Mesothelial cell of epicardium (in vitro differentiated cells): ENCODE results near the gene DLX1. TPM values are rescaled to one million over a fixed set of nuclear protein-coding genes. Genes with fewer than 3 reads are reported as not detected.

Experiments
- DNase-seq, 2 experiments: peaks; one replicate each; pipeline ENCODE4 v3.0.0; 2021; ENCODE audit warnings: low spot score in 2 of 2; ENCODE audit not compliant: unreplicated experiment in 2 of 2
- H3K27ac Mint-ChIP-seq: 2 replicates; pipeline ENCODE4 v1.8.0; 2021; ENCODE audit warnings: mixed read lengths
- H3K27me3 Mint-ChIP-seq: 2 replicates; pipeline ENCODE4 v1.8.0; 2021; ENCODE audit warnings: low read depth, mixed read lengths
- H3K36me3 Mint-ChIP-seq: 2 replicates; pipeline ENCODE4 v1.8.0; 2021; ENCODE audit warnings: mixed read lengths
- H3K4me1 Mint-ChIP-seq: 2 replicates; pipeline ENCODE4 v1.8.0; 2021; ENCODE audit warnings: mixed read lengths
- H3K4me3 Mint-ChIP-seq: 2 replicates; pipeline ENCODE4 v1.8.0; 2021; ENCODE audit warnings: mild to moderate bottlenecking, moderate library complexity, mixed read lengths
- H3K9me3 Mint-ChIP-seq: 2 replicates; pipeline ENCODE4 v1.8.0; 2021; ENCODE audit warnings: mixed read lengths
- total RNA-seq: library from RNA; stranded (reverse); gene quantifications from 3 replicates; pipeline ENCODE4 v1.2.1, GENCODE V29; 2021
- TF ChIP-seq, protein P1 (sequence below): fragments of 200-600 bp; sonication (generic); IDR thresholded peaks from one replicate; pipeline ENCODE4 v1.5.0; 2021; ENCODE audit warnings: antibody characterized with exemption; ENCODE audit not compliant: unreplicated experiment

Gene DLX1
- total RNA-seq, 1 donor from 2014 or later, result 5.9 TPM

DNA sequence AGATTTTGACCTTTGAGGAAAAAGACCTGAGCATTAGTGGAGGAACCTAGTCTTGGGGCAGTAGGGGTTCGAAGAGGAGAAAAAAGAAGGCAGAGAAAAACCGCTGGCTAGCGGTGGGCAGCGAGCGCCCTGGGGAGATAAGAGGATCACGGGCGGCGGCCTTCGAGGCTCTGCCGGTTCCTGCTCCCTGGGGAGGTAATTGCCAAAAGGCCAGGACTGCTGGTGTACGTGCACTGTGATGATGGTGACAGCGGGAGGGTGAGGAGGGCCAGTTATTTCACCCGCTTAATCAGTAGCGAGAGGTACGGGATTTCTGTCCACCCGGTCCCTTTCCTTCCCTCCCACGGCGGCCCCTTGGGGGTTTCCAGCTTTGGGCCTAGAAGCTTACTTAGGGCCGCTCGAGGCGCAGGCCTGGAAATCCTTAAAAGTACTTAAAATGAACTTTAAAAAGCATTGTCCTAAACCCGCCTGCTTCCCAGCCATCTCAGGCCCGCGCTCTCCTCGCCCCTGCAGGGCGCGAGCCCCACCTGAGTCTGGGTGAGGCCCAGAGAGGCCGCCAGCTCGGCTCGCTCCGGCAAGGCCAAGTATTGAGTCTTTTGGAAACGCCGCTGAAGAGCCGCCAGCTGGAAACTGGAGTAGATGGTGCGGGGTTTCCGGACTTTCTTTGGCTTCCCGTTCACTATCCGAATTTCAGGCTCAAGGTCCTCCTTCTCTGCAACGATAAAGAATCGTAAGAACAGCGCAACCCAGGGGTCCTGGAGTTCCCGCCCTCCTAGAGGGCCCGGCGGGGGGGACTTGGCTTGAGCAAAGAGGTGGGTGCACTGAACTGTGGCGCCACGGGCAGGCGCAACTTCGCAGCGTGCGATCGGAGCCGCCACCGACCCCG, 15.9 kb downstream of the DLX1 start:
- peak; percentile 21 to 67 for DNase-seq
- peak overlapping the region; percentile 75 for H3K4me3 Mint-ChIP-seq
- peaks cover 58% of the 10 kb centered on the region for H3K4me1 Mint-ChIP-seq
- no peaks in the 10 kb centered on the region for H3K36me3 Mint-ChIP-seq
- TF ChIP-seq, protein P1, sequence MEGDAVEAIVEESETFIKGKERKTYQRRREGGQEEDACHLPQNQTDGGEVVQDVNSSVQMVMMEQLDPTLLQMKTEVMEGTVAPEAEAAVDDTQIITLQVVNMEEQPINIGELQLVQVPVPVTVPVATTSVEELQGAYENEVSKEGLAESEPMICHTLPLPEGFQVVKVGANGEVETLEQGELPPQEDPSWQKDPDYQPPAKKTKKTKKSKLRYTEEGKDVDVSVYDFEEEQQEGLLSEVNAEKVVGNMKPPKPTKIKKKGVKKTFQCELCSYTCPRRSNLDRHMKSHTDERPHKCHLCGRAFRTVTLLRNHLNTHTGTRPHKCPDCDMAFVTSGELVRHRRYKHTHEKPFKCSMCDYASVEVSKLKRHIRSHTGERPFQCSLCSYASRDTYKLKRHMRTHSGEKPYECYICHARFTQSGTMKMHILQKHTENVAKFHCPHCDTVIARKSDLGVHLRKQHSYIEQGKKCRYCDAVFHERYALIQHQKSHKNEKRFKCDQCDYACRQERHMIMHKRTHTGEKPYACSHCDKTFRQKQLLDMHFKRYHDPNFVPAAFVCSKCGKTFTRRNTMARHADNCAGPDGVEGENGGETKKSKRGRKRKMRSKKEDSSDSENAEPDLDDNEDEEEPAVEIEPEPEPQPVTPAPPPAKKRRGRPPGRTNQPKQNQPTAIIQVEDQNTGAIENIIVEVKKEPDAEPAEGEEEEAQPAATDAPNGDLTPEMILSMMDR, result no peak
- peak overlapping the region; percentile 95 for H3K27ac Mint-ChIP-seq
- no peaks in the 10 kb centered on the region for H3K9me3 Mint-ChIP-seq
- H3K27me3 Mint-ChIP-seq, result peaks cover 76% of the 10 kb centered on the region

DNA sequence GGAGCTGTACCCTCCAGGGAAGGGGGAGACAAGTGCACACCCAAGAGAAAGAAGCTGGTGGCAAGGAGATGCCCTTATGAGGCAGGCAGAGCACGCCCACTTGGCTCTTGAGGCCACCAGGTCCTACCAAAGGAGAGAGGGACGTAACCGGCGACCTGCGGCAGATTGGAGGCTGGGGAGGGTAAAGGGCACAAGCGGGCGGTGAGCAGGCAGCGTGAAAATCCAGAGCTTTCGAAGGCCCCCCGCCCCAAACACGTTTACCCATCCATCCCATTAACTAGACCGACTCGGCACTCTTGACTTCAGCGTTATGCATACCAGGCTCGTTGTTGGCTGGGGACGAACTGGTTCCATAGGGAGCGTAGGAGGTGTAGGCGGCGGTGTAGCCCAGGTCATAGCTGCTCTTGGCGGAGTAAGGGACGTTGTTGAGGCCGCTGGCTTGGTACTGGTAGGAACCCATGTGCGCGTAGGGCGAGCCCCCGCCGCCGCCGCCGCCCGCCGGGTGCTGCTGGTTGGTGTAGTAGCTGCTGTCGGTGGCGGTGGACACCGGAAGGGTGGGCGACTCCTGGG, 16.6 kb downstream of the DLX1 start:
- peak; percentile 39 to 71 for DNase-seq
- Mint-ChIP-seq H3K27ac (peak overlapping the region; percentile 95), H3K4me3 (peak overlapping the region; percentile 75), H3K9me3 (no peaks in the 10 kb centered on the region), H3K27me3 (peaks cover 80% of the 10 kb centered on the region), H3K36me3 (no peaks in the 10 kb centered on the region), H3K4me1 (peaks cover 55% of the 10 kb centered on the region)
- TF ChIP-seq, protein P1, result no peak

DNA sequence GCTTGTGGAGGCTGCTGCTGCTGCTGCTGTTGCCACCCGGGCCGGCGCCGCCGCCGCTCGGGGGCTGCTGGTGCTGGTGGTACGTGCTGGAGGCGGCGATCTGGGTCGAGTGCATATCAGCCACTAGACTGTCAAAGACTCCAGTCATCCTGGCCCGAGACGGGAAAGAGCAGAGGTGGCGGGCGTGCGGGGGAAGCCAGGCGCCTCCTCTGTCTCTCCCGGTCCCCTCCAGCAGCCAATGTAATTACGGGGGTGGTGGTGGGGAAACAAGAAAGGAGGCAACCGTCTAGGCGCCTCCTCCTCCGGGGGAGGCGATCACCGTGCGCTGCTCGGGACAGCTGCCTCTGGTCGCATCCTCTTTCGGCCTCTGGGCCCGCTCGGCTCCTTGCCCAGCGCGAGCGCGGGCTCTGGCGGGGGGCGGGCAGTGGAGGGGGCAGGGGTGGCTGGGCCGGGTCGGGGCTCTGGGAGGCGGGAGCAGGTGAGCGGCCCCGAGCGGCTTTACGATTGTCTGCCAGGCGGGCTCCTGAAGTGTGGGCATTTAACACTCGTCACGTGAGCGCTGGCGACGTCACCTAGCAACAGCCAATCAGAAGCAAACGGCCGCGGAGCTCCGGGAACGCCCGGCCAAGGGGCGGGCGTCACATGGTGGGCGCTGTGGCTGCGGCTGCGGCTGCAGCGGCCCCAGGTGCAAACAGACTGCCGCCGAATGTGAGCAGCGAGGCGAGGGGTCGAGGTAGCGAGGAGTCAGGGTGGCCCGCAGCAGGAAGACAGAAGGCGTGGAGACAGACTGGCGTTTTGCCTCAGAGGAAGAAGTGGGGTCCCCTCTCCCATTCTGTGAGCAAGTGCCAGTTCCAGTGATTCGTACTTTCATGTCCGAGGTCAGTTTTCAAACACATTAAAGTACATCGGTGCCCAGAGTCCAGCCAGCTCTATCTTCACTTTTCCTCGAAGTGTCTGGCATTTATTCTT, 17.4 kb downstream of the DLX1 start, which contains the start of gene DLX2:
DLX2 (minus strand) TSS at position 510 of the 969 bp plus-strand sequence; CDS start at position 148, 362 bp downstream.
- peaks cover 77% of the 10 kb centered on the region for H3K27me3 Mint-ChIP-seq
- peaks cover 48% of the 10 kb centered on the region for H3K4me1 Mint-ChIP-seq
- H3K36me3 Mint-ChIP-seq, result no peaks in the 10 kb centered on the region
- H3K27ac Mint-ChIP-seq, result peak within 1 kb of the TSS; percentile 95
- no peaks in the 10 kb centered on the region for H3K9me3 Mint-ChIP-seq
- peak; percentile 85 to 91 for DNase-seq
- TF ChIP-seq, protein P1, result no peak
- H3K4me3 Mint-ChIP-seq, result peak within 1 kb of the TSS; percentile 75

DNA sequence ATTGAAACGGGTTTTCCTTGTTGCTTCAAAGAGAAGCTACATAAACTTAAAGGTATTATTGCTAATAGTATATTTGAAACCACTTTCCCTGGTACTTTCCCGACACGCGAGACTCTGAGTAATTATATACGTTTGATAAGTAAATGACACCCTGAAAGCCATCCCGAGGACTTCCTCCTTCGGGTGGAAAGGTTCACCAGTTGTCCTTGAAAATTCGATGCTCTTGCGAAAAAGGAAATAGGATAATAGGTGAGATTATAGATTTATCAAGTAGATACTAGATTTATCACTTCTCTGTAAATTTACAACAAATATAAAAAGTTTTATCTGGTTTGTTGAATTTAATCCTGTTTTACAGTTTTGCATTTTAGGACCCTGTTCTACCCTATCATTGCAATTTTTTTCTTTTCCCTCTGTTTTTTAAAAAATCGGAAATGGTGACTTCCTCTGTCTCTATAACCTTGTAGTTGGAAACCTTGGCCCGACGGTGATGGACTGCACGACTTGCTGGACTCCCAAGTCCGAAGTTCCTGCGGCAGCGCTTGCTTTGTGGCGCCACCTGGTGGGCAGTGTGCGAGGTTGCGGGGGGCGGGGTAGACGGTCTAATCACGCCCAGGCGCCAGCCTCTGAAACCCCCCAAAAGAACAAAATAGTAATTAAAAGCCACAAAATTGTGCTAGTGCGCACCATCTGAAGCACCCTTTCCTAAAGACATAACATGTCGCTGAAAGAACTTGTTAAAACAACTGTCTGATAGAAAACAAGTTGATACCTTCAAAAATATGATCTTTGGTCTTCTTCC, 18.4 kb downstream of the DLX1 start:
- H3K27ac Mint-ChIP-seq, result peak overlapping the region; percentile 15

More for the DNA sequence above, 18.4 kb downstream of the DLX1 start:
- no peaks in the 10 kb centered on the region for H3K9me3 Mint-ChIP-seq
- H3K36me3 Mint-ChIP-seq, result no peaks in the 10 kb centered on the region
- DNase-seq, result peak; percentile 73 to 95
- TF ChIP-seq, protein P1, result peak; percentile 95
- H3K4me3 Mint-ChIP-seq, result peak overlapping the region; percentile 75
- H3K4me1 Mint-ChIP-seq, result peaks cover 42% of the 10 kb centered on the region
- H3K27me3 Mint-ChIP-seq, result peaks cover 81% of the 10 kb centered on the region
